AG04450 (cell line): ENCODE results near the gene TMEM220. TPM values are rescaled to one million over a fixed set of nuclear protein-coding genes. Genes with fewer than 3 reads are reported as not detected.

ENCODE experiments used
- CTCF ChIA-PET: fragments of 300-600, 350-600 bp; formaldehyde crosslinking; extraction: SDS; loops from one replicate; lab custom pipeline; 2022; ENCODE audit warnings: antibody characterized with exemption, inconsistent platforms; lab: Charles Lee
- POLR2A ChIA-PET: fragments of 350-600 bp; formaldehyde crosslinking; extraction: SDS; loops from one replicate; lab custom pipeline; 2021; ENCODE audit warnings: antibody characterized with exemption, inconsistent platforms; lab: Yijun Ruan, JAX
- DNase-seq: peaks from one replicate; pipeline ENCODE4 v3.0.0-alpha.2; 2011; ENCODE audit warnings: low read depth, low spot score
- H3K27ac ChIP-seq: one replicate; pipeline ENCODE4 v1.5.1; 2012; ENCODE audit warnings: low read depth, low read length, control low read depth
- H3K27me3 ChIP-seq: one replicate; pipeline ENCODE4 v1.6.0; 2012; ENCODE audit warnings: low read length; ENCODE audit not compliant: control insufficient read depth, insufficient read depth
- H3K4me3 ChIP-seq: 2 replicates; pipeline ENCODE4 v1.5.1; 2011; ENCODE audit warnings: mild to moderate bottlenecking, low read depth, low read length, control low read depth
- H3K9me3 ChIP-seq: 2 replicates; pipeline ENCODE4 v1.5.1; 2012; ENCODE audit warnings: low read length; ENCODE audit not compliant: control insufficient read depth, insufficient read depth
- polyA plus RNA-seq: library from polyadenylated mRNA; depleted of rRNA; stranded (reverse); fragments of >200 nt; gene quantifications from 2 replicates; pipeline ENCODE4 v1.2.3, GENCODE V29; 2011
- TF ChIP-seq, protein P1 (sequence below): IDR thresholded peaks from 2 replicates; pipeline ENCODE4 v1.5.1; 2011; ENCODE audit warnings: low read depth, low read length, control low read depth, inconsistent platforms

TMEM220 gene
- polyA plus RNA-seq, 1 experiment, result 6.1 TPM

DNA sequence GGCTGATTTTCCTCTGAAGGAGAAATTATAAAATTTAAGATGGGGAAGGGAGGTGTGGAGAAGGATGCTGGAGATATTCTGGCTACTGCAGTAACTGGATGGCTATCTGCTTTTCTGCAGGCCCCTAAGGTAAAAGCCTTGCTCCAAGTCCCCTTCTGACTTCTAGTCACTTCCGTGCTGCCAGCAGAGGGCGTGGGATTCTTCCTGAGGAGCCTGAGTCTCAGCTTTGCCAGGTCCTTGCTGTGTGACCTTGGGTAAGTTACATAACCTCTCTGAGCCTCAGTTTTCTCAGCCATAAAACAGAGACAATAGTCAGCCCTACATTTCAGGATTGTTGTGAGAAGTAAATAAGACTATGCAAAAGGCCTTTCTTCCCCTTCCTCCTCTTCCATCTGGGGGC is 24.3 kb upstream of the TMEM220 start:
- no peaks in the 10 kb centered on the region for H3K9me3 ChIP-seq
- POLR2A ChIA-PET, result no interaction called here
- H3K27ac ChIP-seq, result no peak overlapping the region
- DNase-seq, result no peak
- TF ChIP-seq, protein P1, sequence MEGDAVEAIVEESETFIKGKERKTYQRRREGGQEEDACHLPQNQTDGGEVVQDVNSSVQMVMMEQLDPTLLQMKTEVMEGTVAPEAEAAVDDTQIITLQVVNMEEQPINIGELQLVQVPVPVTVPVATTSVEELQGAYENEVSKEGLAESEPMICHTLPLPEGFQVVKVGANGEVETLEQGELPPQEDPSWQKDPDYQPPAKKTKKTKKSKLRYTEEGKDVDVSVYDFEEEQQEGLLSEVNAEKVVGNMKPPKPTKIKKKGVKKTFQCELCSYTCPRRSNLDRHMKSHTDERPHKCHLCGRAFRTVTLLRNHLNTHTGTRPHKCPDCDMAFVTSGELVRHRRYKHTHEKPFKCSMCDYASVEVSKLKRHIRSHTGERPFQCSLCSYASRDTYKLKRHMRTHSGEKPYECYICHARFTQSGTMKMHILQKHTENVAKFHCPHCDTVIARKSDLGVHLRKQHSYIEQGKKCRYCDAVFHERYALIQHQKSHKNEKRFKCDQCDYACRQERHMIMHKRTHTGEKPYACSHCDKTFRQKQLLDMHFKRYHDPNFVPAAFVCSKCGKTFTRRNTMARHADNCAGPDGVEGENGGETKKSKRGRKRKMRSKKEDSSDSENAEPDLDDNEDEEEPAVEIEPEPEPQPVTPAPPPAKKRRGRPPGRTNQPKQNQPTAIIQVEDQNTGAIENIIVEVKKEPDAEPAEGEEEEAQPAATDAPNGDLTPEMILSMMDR, result peak; percentile 39
- no peak overlapping the region for H3K4me3 ChIP-seq
- peaks cover 6% of the 10 kb centered on the region for H3K27me3 ChIP-seq
- CTCF ChIA-PET, result interaction anchor here (1.2 kb wide), 1 partner anchor 17 kb away, joined by 7 read pairs; no protein-coding TSS in a partner anchor

DNA sequence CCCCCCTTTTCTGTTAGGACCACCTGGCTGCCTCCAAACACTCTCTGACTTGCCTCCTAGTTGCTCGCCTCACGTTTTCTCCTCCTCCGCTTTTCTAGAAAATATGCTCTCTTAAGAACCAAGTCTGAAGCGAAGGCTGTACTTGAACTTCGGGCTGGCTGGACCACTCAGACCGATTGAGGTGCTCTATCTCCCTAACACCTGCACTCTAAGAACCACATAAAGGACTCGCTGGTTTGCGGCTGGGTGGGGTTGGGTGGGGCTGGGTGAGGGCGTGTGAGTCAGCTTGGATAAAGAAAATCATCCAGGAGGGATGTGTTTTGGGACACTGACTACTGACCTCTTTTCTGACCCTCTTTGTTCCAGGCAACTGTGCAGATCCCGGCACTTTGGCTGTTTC is 22.9 kb upstream of the TMEM220 start:
- TF ChIP-seq, protein P1, result no peak
- H3K27me3 ChIP-seq, result peaks cover 8% of the 10 kb centered on the region
- DNase-seq, result no peak
- H3K4me3 ChIP-seq, result no peak overlapping the region
- CTCF ChIA-PET, result interaction anchor here (1.0 kb wide), 1 partner anchor 15 kb away, joined by 3 read pairs; no protein-coding TSS in a partner anchor
- no peak overlapping the region for H3K27ac ChIP-seq
- POLR2A ChIA-PET, result no interaction called here
- H3K9me3 ChIP-seq, result no peaks in the 10 kb centered on the region

DNA sequence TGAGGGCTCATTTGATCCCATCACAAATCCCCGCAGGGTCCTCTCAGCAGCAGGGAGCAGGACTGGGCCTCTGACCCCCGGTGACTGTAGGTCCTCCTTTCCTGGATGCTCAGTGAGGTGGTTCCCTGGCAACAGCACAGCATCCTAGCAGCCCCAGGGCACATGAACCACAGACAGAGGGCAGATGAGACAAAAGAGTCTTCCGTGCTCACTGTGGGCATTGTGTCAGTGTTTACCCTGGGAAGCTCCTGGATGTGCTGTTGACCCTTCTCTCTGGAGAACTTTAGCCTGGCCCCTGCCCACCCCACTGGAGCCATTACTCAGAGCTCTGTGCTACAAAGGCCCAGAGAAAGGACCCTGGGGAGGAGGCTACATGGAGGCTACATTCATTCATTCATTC is 21.7 kb upstream of the TMEM220 start:
- DNase-seq, result no peak
- H3K27ac ChIP-seq, result no peak overlapping the region
- CTCF ChIA-PET, result interaction anchor here (1.0 kb wide), 1 partner anchor 14 kb away, joined by 3 read pairs; no protein-coding TSS in a partner anchor
- H3K27me3 ChIP-seq, result peaks cover 8% of the 10 kb centered on the region
- POLR2A ChIA-PET, result no interaction called here
- no peaks in the 10 kb centered on the region for H3K9me3 ChIP-seq
- no peak overlapping the region for H3K4me3 ChIP-seq
- TF ChIP-seq, protein P1, result no peak

DNA sequence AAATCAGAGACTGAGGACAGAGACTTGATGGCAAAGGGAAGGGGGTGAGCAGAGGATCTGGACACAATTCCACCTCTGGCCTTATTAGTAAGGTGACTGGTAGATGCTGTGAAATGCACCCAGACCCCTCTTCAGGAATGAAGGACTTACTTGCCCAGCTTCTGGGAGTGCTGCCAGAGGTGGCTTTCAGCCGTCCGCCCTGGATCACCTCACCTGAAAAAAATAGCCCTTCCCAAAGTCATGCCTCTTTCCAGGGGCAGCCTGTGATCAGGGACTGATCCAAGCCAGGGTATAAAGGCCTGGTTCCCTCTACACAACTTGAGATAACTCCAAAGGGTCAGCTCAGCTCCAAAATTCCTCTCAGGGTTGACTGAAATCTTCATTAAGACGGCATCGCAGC is 20.4 kb upstream of the TMEM220 start:
- ChIA-PET POLR2A (no interaction called here), CTCF (no interaction called here)
- Histone ChIP-seq H3K4me3 (no peak overlapping the region), H3K9me3 (no peaks in the 10 kb centered on the region), H3K27ac (no peak overlapping the region), H3K27me3 (peaks cover 8% of the 10 kb centered on the region)
- no peak for DNase-seq
- TF ChIP-seq, protein P1, result no peak

DNA sequence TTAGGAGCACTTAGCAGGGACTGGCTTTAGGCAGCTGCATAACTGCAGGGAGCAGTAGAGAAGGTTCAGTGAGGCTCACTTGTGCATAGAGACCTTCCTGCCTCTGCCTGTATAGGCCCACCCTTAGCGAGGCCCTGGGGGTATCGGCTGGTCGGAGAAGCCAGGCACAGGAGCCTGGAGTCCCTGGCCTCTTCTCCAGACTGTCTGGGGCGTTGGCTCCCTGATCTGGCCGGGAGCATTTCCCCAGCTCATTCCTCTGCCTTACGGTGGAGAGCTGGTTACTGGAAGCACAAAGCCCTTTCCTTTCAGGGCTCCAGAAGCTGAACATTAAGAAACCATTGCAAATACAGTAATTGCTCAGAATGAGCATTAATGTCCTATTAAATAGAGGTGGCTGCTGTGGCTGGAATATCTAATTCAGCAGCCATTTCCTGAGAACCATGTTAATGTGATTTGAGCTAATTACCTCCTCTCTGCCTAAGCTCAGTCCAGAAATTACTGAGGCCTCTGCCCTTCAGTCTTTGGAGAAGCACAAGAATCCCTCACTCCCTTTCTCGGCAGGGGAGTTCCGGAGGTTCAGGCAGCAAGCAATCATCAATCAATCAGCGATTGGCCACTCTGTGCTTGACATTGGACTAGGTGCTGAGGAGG is 18.8 kb upstream of the TMEM220 start:
- Histone ChIP-seq H3K9me3 (no peaks in the 10 kb centered on the region), H3K27ac (no peak overlapping the region), H3K4me3 (no peak overlapping the region), H3K27me3 (peaks cover 13% of the 10 kb centered on the region)
- TF ChIP-seq, protein P1, result no peak
- POLR2A ChIA-PET, result no interaction called here
- CTCF ChIA-PET, result interaction anchor here (4.3 kb wide), 1 partner anchor 12 kb away, joined by 32 read pairs; no protein-coding TSS in a partner anchor
- DNase-seq, result no peak
